Endodermal cell (in vitro differentiated cells): ENCODE measurements around the gene GPBAR1. TPM values are rescaled to one million over a fixed set of nuclear protein-coding genes. Genes with fewer than 3 reads are reported as not detected.

Experiments used
- DNase-seq: peaks from one replicate; pipeline ENCODE4 v3.0.0-alpha.2; 2017
- H3K27ac ChIP-seq: 2 replicates; pipeline ENCODE4 v1.5.1; 2013; ENCODE audit warnings: mild to moderate bottlenecking, low read depth, low read length, moderate library complexity
- H3K27me3 ChIP-seq: 2 replicates; pipeline ENCODE4 v1.6.1; 2013; ENCODE audit warnings: mild to moderate bottlenecking, low read length, moderate library complexity; ENCODE audit not compliant: insufficient read depth, control insufficient read depth, poor library complexity, severe bottlenecking
- H3K36me3 ChIP-seq: 2 replicates; pipeline ENCODE4 v1.7.0; 2013; ENCODE audit warnings: mild to moderate bottlenecking, low read length, moderate library complexity; ENCODE audit not compliant: control insufficient read depth, insufficient read depth
- H3K4me1 ChIP-seq: one replicate; pipeline ENCODE4 v1.7.0; 2013; ENCODE audit warnings: low read length; ENCODE audit not compliant: control insufficient read depth, insufficient read depth
- H3K4me3 ChIP-seq: 2 replicates; pipeline ENCODE4 v1.5.1; 2013; ENCODE audit warnings: mild to moderate bottlenecking, low read length, moderate library complexity
- H3K9ac ChIP-seq: 2 replicates; pipeline ENCODE4 v1.6.1; 2013; ENCODE audit warnings: mild to moderate bottlenecking, low read length, moderate library complexity; ENCODE audit not compliant: poor library complexity, severe bottlenecking; ENCODE audit errors: extremely low read depth
- H3K9me3 ChIP-seq: 2 replicates; pipeline ENCODE4 v1.6.1; 2013; ENCODE audit warnings: mild to moderate bottlenecking, low read length, moderate library complexity; ENCODE audit not compliant: control insufficient read depth
- H3K27ac Mint-ChIP-seq: 2 replicates; pipeline ENCODE4 v1.8.0; 2020; ENCODE audit warnings: mixed read lengths
- H3K27me3 Mint-ChIP-seq: 2 replicates; pipeline ENCODE4 v1.8.0; 2021; ENCODE audit warnings: mild to moderate bottlenecking, mixed read lengths; ENCODE audit not compliant: insufficient read depth
- H3K36me3 Mint-ChIP-seq: 2 replicates; pipeline ENCODE4 v1.8.0; 2020; ENCODE audit warnings: low read depth, mixed read lengths
- H3K4me1 Mint-ChIP-seq: 2 replicates; pipeline ENCODE4 v1.8.0; 2020; ENCODE audit warnings: mixed read lengths
- H3K4me3 Mint-ChIP-seq: 2 replicates; pipeline ENCODE4 v1.8.0; 2020; ENCODE audit warnings: mild to moderate bottlenecking, moderate library complexity, mixed read lengths
- H3K9me3 Mint-ChIP-seq: 2 replicates; pipeline ENCODE4 v1.8.0; 2020; ENCODE audit warnings: mild to moderate bottlenecking, mixed read lengths
- WGBS, 2 experiments: methylation state at CpG; one replicate each; pipeline versions ENCODE4 v1.1.5 to v1.1.7; 2013; ENCODE audit warnings: missing lambda C conversion rate in 2 of 2, mixed read lengths in 1 of 2; ENCODE audit not compliant: insufficient coverage in 1 of 2, insufficient read length in 1 of 2; 5-methylcytosine and 5-hydroxymethylcytosine counted together
- microRNA-seq: library from miRNA; unstranded; fragments of <30 nt; microRNA quantifications from one replicate; pipeline ENCODE4 v1.2.0, GENCODE V29; 2020; ENCODE audit warnings: borderline microRNAs expressed
- total RNA-seq, 2 donors: library from RNA; stranded (reverse); fragmentation: NEBNext Ultra II Directional in 1 of 2; extraction: Animal tissue kit (Norgen Biotek cat#: 25700) in 1 of 2; gene quantifications; 2 replicates in 1 of 2; 3 replicates in 1 of 2; pipeline ENCODE4 v1.2.1, GENCODE V29; 2021
- TF ChIP-seq, protein P1 (sequence below): fragments of 200-600 bp; sonication (generic); conservative IDR thresholded peaks from 2 replicates; pipeline ENCODE4 v1.5.0; 2021; ENCODE audit warnings: antibody characterized with exemption, mild to moderate bottlenecking

Gene GPBAR1
- total RNA-seq, 2 donors from 2014 or later = 0.18 TPM

DNA sequence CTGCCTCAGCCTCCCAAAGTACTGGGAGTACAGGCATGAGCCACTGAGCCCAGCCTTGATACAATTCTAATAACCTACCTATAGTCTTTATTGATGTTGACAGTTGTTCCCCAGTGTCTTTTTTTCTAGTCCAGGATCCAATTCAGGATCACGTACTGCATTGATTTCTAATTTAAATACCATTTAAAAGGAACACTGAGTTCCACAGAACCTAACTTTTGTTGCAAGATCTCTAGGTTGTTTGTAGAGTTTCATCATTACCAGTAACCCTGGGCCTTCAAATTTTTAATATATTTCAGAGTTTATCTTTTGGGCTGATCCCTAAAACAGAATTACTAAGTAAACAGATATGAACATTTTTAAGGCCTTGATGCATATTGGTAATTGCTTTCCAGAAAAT, 52.5 kb downstream of the GPBAR1 start:
- peaks cover 23% of the 10 kb centered on the region for H3K4me1 Mint-ChIP-seq
- H3K27ac ChIP-seq = no peak overlapping the region

More for the DNA sequence above, 52.5 kb downstream of the GPBAR1 start:
- no peaks in the 10 kb centered on the region for H3K36me3 ChIP-seq
- no peaks in the 10 kb centered on the region for H3K4me1 ChIP-seq
- Mint-ChIP-seq H3K36me3 (no peaks in the 10 kb centered on the region), H3K9me3 (no peaks in the 10 kb centered on the region), H3K27ac (no peak overlapping the region), H3K4me3 (no peak overlapping the region), H3K27me3 (no peaks in the 10 kb centered on the region)
- TF ChIP-seq, protein P1, sequence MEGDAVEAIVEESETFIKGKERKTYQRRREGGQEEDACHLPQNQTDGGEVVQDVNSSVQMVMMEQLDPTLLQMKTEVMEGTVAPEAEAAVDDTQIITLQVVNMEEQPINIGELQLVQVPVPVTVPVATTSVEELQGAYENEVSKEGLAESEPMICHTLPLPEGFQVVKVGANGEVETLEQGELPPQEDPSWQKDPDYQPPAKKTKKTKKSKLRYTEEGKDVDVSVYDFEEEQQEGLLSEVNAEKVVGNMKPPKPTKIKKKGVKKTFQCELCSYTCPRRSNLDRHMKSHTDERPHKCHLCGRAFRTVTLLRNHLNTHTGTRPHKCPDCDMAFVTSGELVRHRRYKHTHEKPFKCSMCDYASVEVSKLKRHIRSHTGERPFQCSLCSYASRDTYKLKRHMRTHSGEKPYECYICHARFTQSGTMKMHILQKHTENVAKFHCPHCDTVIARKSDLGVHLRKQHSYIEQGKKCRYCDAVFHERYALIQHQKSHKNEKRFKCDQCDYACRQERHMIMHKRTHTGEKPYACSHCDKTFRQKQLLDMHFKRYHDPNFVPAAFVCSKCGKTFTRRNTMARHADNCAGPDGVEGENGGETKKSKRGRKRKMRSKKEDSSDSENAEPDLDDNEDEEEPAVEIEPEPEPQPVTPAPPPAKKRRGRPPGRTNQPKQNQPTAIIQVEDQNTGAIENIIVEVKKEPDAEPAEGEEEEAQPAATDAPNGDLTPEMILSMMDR = no peak
- H3K9me3 ChIP-seq = no peaks in the 10 kb centered on the region
- DNase-seq = no peak
- no peaks in the 10 kb centered on the region for H3K27me3 ChIP-seq
- WGBS, 2 experiments = 93 to 100% methylated on average over 1 of the region's 1 CpG
- no peak overlapping the region for H3K4me3 ChIP-seq
- H3K9ac ChIP-seq = no peak overlapping the region

Small RNA genes lying within 50 kb of the gene (microRNA-seq; reads per million reads assigned to microRNA genes)
- 0.44 reads per million for gene MIR6513

Other genes starting within 250 kb of the GPBAR1 start
- gene RUFY4, start 191.8 kb upstream of the GPBAR1 start, total RNA-seq = under 1 TPM in 1 of 2 donors, not detected in 1; 0.35 TPM
- gene CXCR2, start 135.0 kb upstream of the GPBAR1 start, total RNA-seq = not detected
- not detected for gene CXCR1, start 94.1 kb upstream of the GPBAR1 start, total RNA-seq
- 100 to 1,000 TPM; 243 to 247 TPM for gene ARPC2, start 43.8 kb upstream of the GPBAR1 start, total RNA-seq
- gene AAMP, start 9.1 kb downstream of the GPBAR1 start, total RNA-seq = 10 to 100 TPM; 89.2 to 97.2 TPM
- gene PNKD, start 9.5 kb downstream of the GPBAR1 start, total RNA-seq = 10 to 100 TPM; 33.9 to 39.6 TPM
- 10 to 100 TPM; 50.7 to 53.8 TPM for gene TMBIM1, start 31.5 kb downstream of the GPBAR1 start, total RNA-seq
- 1 to 10 TPM in 1 of 2 donors, under 1 TPM in 1; 0.22 to 1.0 TPM for gene CATIP, start 95.8 kb downstream of the GPBAR1 start, total RNA-seq
- gene SLC11A1, start 121.3 kb downstream of the GPBAR1 start, total RNA-seq = under 1 TPM in 1 of 2 donors, not detected in 1; 0.09 TPM
- gene CTDSP1, start 138.9 kb downstream of the GPBAR1 start, total RNA-seq = 100 to 1,000 TPM in 1 of 2 donors, 10 to 100 TPM in 1; 66.8 to 123 TPM
- gene VIL1, start 158.1 kb downstream of the GPBAR1 start, total RNA-seq = 10 to 100 TPM; 70.2 to 83.1 TPM